H1 (cell line): Measurements from ENCODE around the gene SLAMF1. TPM values are rescaled to one million over a fixed set of nuclear protein-coding genes. Genes with fewer than 3 reads are reported as not detected.
A peak's percentile ranks its signal among the peaks of the same experiment; 100 is the strongest.

Experiments used
- CTCF ChIA-PET: fragments of 300-600 bp; sonication (Branson Sonifier 250); formaldehyde crosslinking; loops from one replicate; lab custom pipeline; 2021; ENCODE audit not compliant: partially characterized antibody; lab: Charles Lee
- POLR2A ChIA-PET: fragments of 300-600 bp; sonication (Branson Sonifier 250); formaldehyde crosslinking; loops from one replicate; lab custom pipeline; 2021; ENCODE audit warnings: inconsistent platforms; ENCODE audit not compliant: partially characterized antibody; lab: Charles Lee
- DNase-seq, 2 experiments: peaks; one replicate each; pipeline versions ENCODE4 v3.0.0 to v3.0.0-alpha.2; 2010 to 2022; ENCODE audit warnings: low spot score in 2 of 2, low read depth in 1 of 2, mixed read lengths in 1 of 2
- FAIRE-seq: peaks from 2 replicates; lab custom pipeline; 2011; peaks lifted over from hg19 to GRCh38; lab: Jason Lieb, UNC
- H2AFZ ChIP-seq: 2 replicates; pipeline ENCODE4 v1.8.1; 2012; ENCODE audit warnings: low read length, inconsistent platforms
- H2AK5ac ChIP-seq: 2 replicates; pipeline ENCODE4 v1.6.1; 2013; ENCODE audit warnings: low read depth, low read length
- H2BK120ac ChIP-seq: replicated peaks from 2 replicates; pipeline ENCODE3; 2013; ENCODE audit warnings: low read depth, low read length, inconsistent platforms
- H2BK12ac ChIP-seq: 2 replicates; pipeline ENCODE4 v1.6.1; 2013; ENCODE audit warnings: low read depth, low read length
- H2BK15ac ChIP-seq: 2 replicates; pipeline ENCODE4 v1.6.1; 2013; ENCODE audit warnings: low read length
- H2BK20ac ChIP-seq: 2 replicates; pipeline ENCODE4 v1.6.1; 2013; ENCODE audit warnings: low read length
- H2BK5ac ChIP-seq: 2 replicates; pipeline ENCODE4 v1.6.1; 2013; ENCODE audit warnings: low read depth, low read length
- H3K14ac ChIP-seq: 2 replicates; pipeline ENCODE4 v1.6.1; 2013; ENCODE audit warnings: inconsistent platforms; ENCODE audit not compliant: insufficient read length
- H3K18ac ChIP-seq: 2 replicates; pipeline ENCODE4 v1.6.1; 2013; ENCODE audit warnings: low read length; ENCODE audit errors: extremely low read depth
- H3K23ac ChIP-seq: 2 replicates; pipeline ENCODE4 v1.6.1; 2013; ENCODE audit warnings: inconsistent platforms; ENCODE audit not compliant: insufficient read length
- H3K23me2 ChIP-seq: 2 replicates; pipeline ENCODE4 v1.6.1; 2013; ENCODE audit warnings: low read depth, low read length
- H3K27ac ChIP-seq: 2 replicates; pipeline ENCODE4 v1.6.1; 2011; ENCODE audit warnings: low read depth, low read length, inconsistent platforms
- H3K27me3 ChIP-seq, 4 experiments: replicated peaks in 1 of 4; 1 replicate in 1 of 4; 2 replicates in 3 of 4; pipeline versions ENCODE4 v1.6.1 to v1.8.1; 2011 to 2013; ENCODE audit warnings: low read length in 3 of 4, mild to moderate bottlenecking in 3 of 4, inconsistent platforms in 2 of 4, mixed read lengths in 2 of 4, moderate library complexity in 1 of 4; ENCODE audit not compliant: control insufficient read depth in 3 of 4, insufficient read depth in 3 of 4; ENCODE audit errors: extremely low read depth in 1 of 4
- H3K36me3 ChIP-seq, 4 experiments: 2 replicates each; pipeline versions ENCODE4 v1.6.1 to v1.8.1; 2011 to 2013; ENCODE audit warnings: mild to moderate bottlenecking in 4 of 4, low read length in 3 of 4, moderate library complexity in 2 of 4, control low read depth in 1 of 4, inconsistent platforms in 1 of 4; ENCODE audit not compliant: insufficient read depth in 4 of 4, control insufficient read depth in 2 of 4
- H3K4ac ChIP-seq: replicated peaks from 2 replicates; pipeline ENCODE3; 2013; ENCODE audit warnings: low read length, low read depth, mixed read lengths, inconsistent platforms; ENCODE audit not compliant: insufficient read length
- H3K4me1 ChIP-seq, 4 experiments: replicated peaks in 1 of 4; 1 replicate in 1 of 4; 2 replicates in 3 of 4; pipeline versions ENCODE4 v1.6.1 to v1.8.1; 2011 to 2013; ENCODE audit warnings: low read length in 3 of 4, inconsistent platforms in 2 of 4, mixed read lengths in 1 of 4; ENCODE audit not compliant: insufficient read depth in 4 of 4, control insufficient read depth in 3 of 4
- H3K4me2 ChIP-seq, 2 experiments: 2 replicates each; pipeline versions ENCODE4 v1.6.1 to v1.8.1; 2011 to 2013; ENCODE audit warnings: low read depth in 2 of 2, low read length in 2 of 2, control low read depth in 1 of 2, inconsistent platforms in 1 of 2, mild to moderate bottlenecking in 1 of 2; ENCODE audit not compliant: insufficient read depth in 1 of 2
- H3K4me3 ChIP-seq, 4 experiments: fragments of 200-600, 300-600 bp in 1 of 4; sonication (generic), shearing (Covaris generic), sonication (Bioruptor Twin) in 1 of 4; 2 replicates each; pipeline versions ENCODE4 v1.5.1 to v1.8.1; 2011 to 2016; ENCODE audit warnings: low read length in 4 of 4, low read depth in 3 of 4, control low read depth in 2 of 4, inconsistent platforms in 2 of 4, mild to moderate bottlenecking in 2 of 4, mixed read lengths in 1 of 4, moderate library complexity in 1 of 4; ENCODE audit not compliant: insufficient read depth in 2 of 4; ENCODE audit errors: extremely low read depth in 1 of 4
- H3K56ac ChIP-seq: replicated peaks from 2 replicates; pipeline ENCODE3; 2013; ENCODE audit warnings: low read depth, mild to moderate bottlenecking, mixed read lengths, low read length, inconsistent platforms; ENCODE audit not compliant: insufficient read length
- H3K79me1 ChIP-seq: 2 replicates; pipeline ENCODE4 v1.6.1; 2013; ENCODE audit warnings: low read depth, low read length, control low read depth
- H3K79me2 ChIP-seq, 2 experiments: 2 replicates each; pipeline versions ENCODE4 v1.6.1 to v1.8.1; 2012 to 2013; ENCODE audit warnings: low read length in 2 of 2, mild to moderate bottlenecking in 2 of 2, inconsistent platforms in 1 of 2; ENCODE audit not compliant: insufficient read depth in 2 of 2, control insufficient read depth in 1 of 2
- H3K9ac ChIP-seq, 4 experiments: replicated peaks in 1 of 4; 1 replicate in 1 of 4; 2 replicates in 3 of 4; pipeline versions ENCODE4 v1.6.1 to v1.8.1; 2011 to 2013; ENCODE audit warnings: low read depth in 3 of 4, low read length in 3 of 4, control low read depth in 2 of 4, mild to moderate bottlenecking in 2 of 4, moderate library complexity in 2 of 4, inconsistent platforms in 1 of 4; ENCODE audit errors: extremely low read depth in 1 of 4
- H3K9me3 ChIP-seq, 2 experiments: 2 replicates each; pipeline versions ENCODE4 v1.6.1 to v1.8.1; 2012 to 2013; ENCODE audit warnings: mild to moderate bottlenecking in 2 of 2, moderate library complexity in 2 of 2, control low read depth in 1 of 2, inconsistent platforms in 1 of 2, low read depth in 1 of 2, low read length in 1 of 2, mixed read lengths in 1 of 2; ENCODE audit not compliant: insufficient read depth in 2 of 2
- H4K20me1 ChIP-seq, 2 experiments: replicated peaks in 1 of 2; 2 replicates each; pipeline versions ENCODE3 to v1.8.1; 2011 to 2013; ENCODE audit warnings: inconsistent platforms in 2 of 2, low read length in 2 of 2, mild to moderate bottlenecking in 1 of 2; ENCODE audit not compliant: insufficient read depth in 2 of 2, control insufficient read depth in 1 of 2
- H4K5ac ChIP-seq: 2 replicates; pipeline ENCODE4 v1.6.1; 2013; ENCODE audit warnings: low read length, low read depth, mixed read lengths, inconsistent platforms; ENCODE audit not compliant: insufficient read length
- H4K8ac ChIP-seq: 2 replicates; pipeline ENCODE4 v1.8.0; 2013; ENCODE audit warnings: mild to moderate bottlenecking, moderate library complexity, low read length, inconsistent platforms; ENCODE audit not compliant: insufficient read depth; ENCODE audit errors: extremely low read depth
- H4K91ac ChIP-seq: replicated peaks from 2 replicates; pipeline ENCODE3; 2013; ENCODE audit warnings: low read length, mixed read lengths, inconsistent platforms; ENCODE audit not compliant: insufficient read length
- CBX5 ChIP-seq: fragments of 300-800, 300-1000 bp; sonication (generic); IDR thresholded peaks from 2 replicates; pipeline ENCODE4 v1.7.1; 2016; ENCODE audit warnings: antibody characterized with exemption, low read length, low read depth
- CTBP2 ChIP-seq: IDR thresholded peaks from 2 replicates; pipeline ENCODE4 v1.7.0; 2011; ENCODE audit warnings: borderline replicate concordance, mild to moderate bottlenecking, moderate library complexity, mixed read lengths, low read length; ENCODE audit not compliant: insufficient read depth, insufficient read length
- CTCF ChIP-seq, 3 experiments: IDR thresholded peaks; 1 replicate in 2 of 3; 2 replicates in 1 of 3; pipeline versions ENCODE4 v1.5.1 to v1.6.1; 2011; ENCODE audit warnings: low read length in 3 of 3, mild to moderate bottlenecking in 3 of 3, inconsistent platforms in 2 of 3, low read depth in 1 of 3, moderate library complexity in 1 of 3; ENCODE audit not compliant: insufficient read depth in 1 of 3; ENCODE audit errors: control extremely low read depth in 1 of 3
- KDM1A ChIP-seq: fragments of 200-600, 300-600 bp; sonication (generic); IDR thresholded peaks from 2 replicates; pipeline ENCODE4 v1.7.1; 2016; ENCODE audit warnings: mild to moderate bottlenecking, low read length, borderline replicate concordance
- PHF8 ChIP-seq: fragments of 200-600 bp; sonication (generic); conservative IDR thresholded peaks from 2 replicates; pipeline ENCODE4 v1.7.1; 2012; ENCODE audit warnings: low read depth, mild to moderate bottlenecking, inconsistent platforms, low read length, moderate library complexity
- RBBP5 ChIP-seq: IDR thresholded peaks from 2 replicates; pipeline ENCODE4 v1.7.1; 2012; ENCODE audit warnings: low read depth, mild to moderate bottlenecking, inconsistent platforms, low read length, moderate library complexity, borderline replicate concordance
- SIX5 ChIP-seq: IDR thresholded peaks from 2 replicates; pipeline ENCODE4 v1.6.1; 2011; ENCODE audit warnings: mild to moderate bottlenecking, low read depth, low read length
- WGBS, 2 experiments: shearing (Covaris generic) in 1 of 2; methylation state at CpG; one replicate each; pipeline versions ENCODE4 v1.1.6 to v1.1.7; 2013 to 2015; ENCODE audit warnings: low lambda C conversion rate in 2 of 2, mixed read lengths in 2 of 2, inconsistent platforms in 1 of 2, low coverage in 1 of 2, missing lambda C conversion rate in 1 of 2; ENCODE audit not compliant: insufficient replicate concordance in 2 of 2, insufficient coverage in 1 of 2, insufficient read length in 1 of 2; ENCODE audit errors: extremely low coverage in 1 of 2, missing lambda C conversion rate in 1 of 2; 5-methylcytosine and 5-hydroxymethylcytosine counted together
- polyA plus RNA-seq, 7 experiments: library from polyadenylated mRNA; depleted of rRNA in 3 of 7; stranded (reverse) in 5 of 7; unstranded in 2 of 7; fragments of >200 nt in 5 of 7; fragments of 200-250 nt in 2 of 7; gene quantifications; 1 replicate in 5 of 7; 2 replicates in 1 of 7; 4 replicates in 1 of 7; pipeline versions ENCODE4 v1.2.1 to v1.2.3, GENCODE V29; 2011 to 2013; ENCODE audit warnings: missing spikeins in 2 of 7, mixed read lengths in 2 of 7
- total RNA-seq: library from RNA; stranded (reverse); fragmentation: NEBNext Ultra II Directional; extraction: Animal tissue kit (Norgen Biotek cat#: 25700); gene quantifications from 2 replicates; pipeline ENCODE4 v1.2.1, GENCODE V29; 2021

The SLAMF1 gene
- total and polyA plus RNA-seq, 2 of the 8 experiments (the other 6 are each of a cell fraction or from before 2014, with no cell fraction given) = not detected

- POLR2A ChIA-PET = interaction anchor here (1.3 to 1.4 kb wide), 3 partner anchors 69 to 412 kb away, joined by 3 to 4 read pairs (median 4); partner anchors contain the start of genes DCAF8 and USF1
- Histone ChIP-seq H3K27ac (no peak overlapping the region), H3K4me1 (peaks cover 16 to 27% (median 16%) of the 10 kb centered on the region in 4 experiments), H3K4me2 (0 out of 4 replicates have a peak overlapping the region, but pooled peaks of 1 of the 2 experiments have one; percentile 19), H3K14ac (no peak overlapping the region), H2BK20ac (peak overlapping the region; percentile 89; the same call in 1 of the 2 replicates), H3K18ac (no peak overlapping the region), H4K91ac (no peak overlapping the region), H4K8ac (no peak overlapping the region), H2BK15ac (0 out of 2 replicates have a peak overlapping the region, but pooled peaks have one; percentile 73), H4K5ac (peak overlapping the region; percentile 53), H3K9me3 (peaks cover 0 to 5% of the 10 kb centered on the region in 2 experiments; a peak in 2 of 4 replicates), H2BK5ac (no peak overlapping the region; the same call in 1 of the 2 replicates), H3K79me2 (no peaks in the 10 kb centered on the region), H3K4me3 (peak overlapping the region in 1 of 4 experiments; percentile 40; a peak in 1 of 8 replicates), H4K20me1 (no peaks in the 10 kb centered on the region), H3K56ac (no peak overlapping the region), H2AFZ (no peak overlapping the region), H3K9ac (no peak overlapping the region), H3K27me3 (no peaks in the 10 kb centered on the region), H2AK5ac (no peak overlapping the region), H2BK120ac (peak overlapping the region; percentile 19), H3K4ac (no peak overlapping the region), H3K23ac (no peak overlapping the region), H3K36me3 (no peaks in the 10 kb centered on the region), H3K79me1 (no peaks in the 10 kb centered on the region), H3K23me2 (no peaks in the 10 kb centered on the region; the same call in 1 of the 2 replicates), H2BK12ac (peak overlapping the region; percentile 3; the same call in 1 of the 2 replicates)
- no peak for FAIRE-seq
- DNase-seq = no peak
- TF ChIP-seq PHF8 (no peak), CTBP2 (no peak), KDM1A (no peak), SIX5 (no peak), CBX5 (no peak), CTCF (IDR thresholded peaks at IDR 0.05; ENCODE audit: control extremely low read depth in 1 of 3, insufficient read depth in 1 of 3, low read depth in 1 of 3, low read length in 3 of 3) (no peak), RBBP5 (0 out of 2 replicates have a peak, but pooled peaks have one; percentile 43)
- 82% methylated on average over 2 of the region's 2 CpGs; no CpG with 5 or more reads in 1 of the 2 experiments for WGBS, 2 experiments
- CTCF ChIA-PET = interaction anchor here (0.8 to 3.0 kb wide), 22 partner anchors 10 to 280 kb away, joined by 3 to 32 read pairs (median 8); partner anchors contain the start of gene ITLN2
Observed at GRCh38 chr1:160674415-160674814, 27.6 kb upstream of the SLAMF1 start.
